NCI-H2029 treated with DMSO at 0.1 percent for 48 hours (cell line): Measurements from ENCODE around the gene MS4A8.
A peak's percentile ranks its signal among the peaks of the same experiment; 100 is the strongest.

Experiments used
- DNase-seq: peaks from one replicate; lab custom pipeline; 2025; lab: John Stamatoyannopoulos, UW

MS4A8 gene

DNA sequence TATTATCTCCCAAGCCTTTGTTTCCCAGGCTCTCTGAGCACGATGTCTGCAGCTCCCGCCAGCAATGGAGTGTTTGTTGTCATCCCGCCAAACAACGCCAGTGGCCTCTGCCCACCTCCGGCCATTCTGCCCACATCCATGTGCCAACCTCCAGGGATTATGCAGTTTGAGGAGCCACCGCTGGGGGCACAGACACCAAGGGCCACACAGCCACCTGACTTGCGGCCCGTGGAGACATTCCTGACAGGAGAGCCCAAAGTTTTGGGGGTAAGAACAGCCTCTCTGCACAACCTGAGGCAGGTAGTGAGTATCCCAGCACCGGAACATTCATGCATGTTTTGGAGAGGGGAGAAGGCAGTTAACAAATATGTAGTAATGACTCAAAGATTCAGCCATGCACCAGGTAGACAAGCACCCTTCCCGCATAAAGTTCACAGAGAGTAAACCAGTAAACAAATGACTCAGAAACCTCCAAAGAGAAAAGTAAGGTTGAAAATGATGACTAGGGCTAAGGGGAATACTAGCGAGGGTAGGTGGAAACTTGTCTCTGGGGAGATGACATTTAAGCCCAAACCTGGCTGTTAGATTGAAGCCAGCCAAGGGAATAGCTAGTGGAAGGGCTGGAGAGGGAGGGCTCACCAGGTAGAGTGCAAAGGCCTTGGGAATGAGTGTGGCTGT is 64.4 kb downstream of the MS4A8 start:
- DNase-seq = no peak

DNA sequence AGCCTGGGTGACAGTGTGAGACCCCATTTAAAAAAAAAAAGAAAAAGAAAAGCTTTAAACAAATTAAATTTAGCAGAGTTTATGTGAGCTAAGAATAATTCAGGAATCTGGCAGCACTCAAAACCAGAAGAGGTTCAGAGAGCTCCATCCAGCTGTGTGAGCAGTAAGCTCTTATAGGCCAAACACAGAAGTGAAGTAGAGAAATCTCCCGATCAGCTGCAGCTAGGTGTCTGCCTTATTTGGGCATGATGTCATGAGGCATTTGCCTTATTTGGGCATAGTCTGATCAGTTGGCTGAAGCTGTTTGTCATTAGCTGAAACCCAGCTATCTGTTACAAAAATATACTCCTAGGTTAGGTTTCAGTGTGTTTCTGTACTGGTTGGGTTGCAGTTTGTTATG is 65.5 kb downstream of the MS4A8 start:
- peak; percentile 47 for DNase-seq

DNA sequence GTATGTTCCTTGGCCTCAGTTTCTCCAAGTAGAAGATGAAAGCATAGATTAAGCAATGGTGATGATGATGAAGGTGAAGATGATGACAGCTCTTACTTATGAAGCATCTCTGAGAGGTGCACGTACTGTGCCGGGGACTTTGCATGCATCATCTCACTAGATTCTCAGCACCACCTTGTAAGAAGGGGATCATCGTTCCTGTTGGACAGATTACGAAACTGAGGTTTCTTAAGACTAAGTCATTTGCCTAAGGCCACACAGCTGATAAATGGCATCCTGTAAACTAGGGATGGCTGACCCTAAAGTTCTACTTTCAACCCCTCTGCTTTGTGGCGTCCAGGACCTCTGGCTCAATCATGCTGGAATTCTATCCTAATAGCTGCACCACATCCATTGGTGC is 65.9 kb downstream of the MS4A8 start:
- DNase-seq = no peak
